KMS-11 (cell line): ENCODE data around the gene CD69.

Experiments used
- H2AFZ ChIP-seq: fragments of 200-600 bp; sonication (generic); 2 replicates; pipeline ENCODE4 v1.6.1; 2016; ENCODE audit warnings: antibody characterized with exemption, mixed run types, low read depth
- H3K27ac ChIP-seq: fragments of 200-600 bp; sonication (generic); 2 replicates; pipeline ENCODE4 v1.6.1; 2016; ENCODE audit warnings: mild to moderate bottlenecking, mixed run types
- H3K27me3 ChIP-seq: fragments of 200-600 bp; sonication (generic); 2 replicates; pipeline ENCODE4 v1.6.1; 2017; ENCODE audit warnings: mild to moderate bottlenecking, low read depth, mixed run types, moderate library complexity; ENCODE audit not compliant: insufficient read depth
- H3K36me3 ChIP-seq: fragments of 200-600 bp; sonication (generic); 2 replicates; pipeline ENCODE4 v1.6.1; 2017; ENCODE audit warnings: mild to moderate bottlenecking, mixed run types; ENCODE audit not compliant: insufficient read depth
- H3K4me1 ChIP-seq: fragments of 200-600 bp; sonication (generic); 2 replicates; pipeline ENCODE4 v1.6.1; 2016; ENCODE audit warnings: mild to moderate bottlenecking, low read depth, mixed run types; ENCODE audit not compliant: poor library complexity, severe bottlenecking
- H3K4me2 ChIP-seq: fragments of 200-600 bp; sonication (generic); 2 replicates; pipeline ENCODE4 v1.7.0; 2016; ENCODE audit warnings: mild to moderate bottlenecking, mixed run types
- H3K4me3 ChIP-seq: fragments of 200-600 bp; sonication (generic); IDR thresholded peaks from 2 replicates; pipeline ENCODE4 v1.6.1; 2017; ENCODE audit warnings: low read depth, low read length, mixed read lengths; ENCODE audit not compliant: insufficient read depth
- H3K79me2 ChIP-seq: fragments of 200-600 bp; sonication (generic); 2 replicates; pipeline ENCODE4 v1.6.1; 2016; ENCODE audit warnings: low read depth, mixed run types; ENCODE audit not compliant: insufficient read depth
- H3K9ac ChIP-seq: fragments of 200-600 bp; sonication (generic); 2 replicates; pipeline ENCODE4 v1.6.1; 2016; ENCODE audit warnings: mild to moderate bottlenecking, mixed run types
- H4K20me1 ChIP-seq: fragments of 200-600 bp; sonication (generic); 2 replicates; pipeline ENCODE4 v1.6.1; 2016; ENCODE audit warnings: mild to moderate bottlenecking, mixed run types; ENCODE audit not compliant: insufficient read depth
- CTCF ChIP-seq: fragments of 200-600 bp; sonication (generic); conservative IDR thresholded peaks from 2 replicates; pipeline ENCODE4 v1.6.1; 2017; ENCODE audit warnings: low read depth, mild to moderate bottlenecking, antibody characterized with exemption, low read length, moderate library complexity, mixed read lengths

The CD69 gene

GRCh38 chr12:9730011-9730410, 30.7 kb downstream of the CD69 start:
- H3K4me3 ChIP-seq = no peak overlapping the region
- no peak overlapping the region for H3K9ac ChIP-seq
- TF ChIP-seq CTCF = no peak
- H3K27me3 ChIP-seq = no peaks in the 10 kb centered on the region
- H3K79me2 ChIP-seq = no peaks in the 10 kb centered on the region
- H4K20me1 ChIP-seq = no peaks in the 10 kb centered on the region
- no peaks in the 10 kb centered on the region for H3K36me3 ChIP-seq
- H2AFZ ChIP-seq = no peak overlapping the region
- H3K4me1 ChIP-seq = peaks cover 30% of the 10 kb centered on the region
- no peak overlapping the region for H3K4me2 ChIP-seq
- H3K27ac ChIP-seq = no peak overlapping the region

- Histone ChIP-seq H3K9ac (no peak overlapping the region), H3K4me2 (no peak overlapping the region), H3K4me1 (peaks cover 39% of the 10 kb centered on the region), H3K79me2 (no peaks in the 10 kb centered on the region), H3K36me3 (no peaks in the 10 kb centered on the region), H2AFZ (no peak overlapping the region), H3K27me3 (no peaks in the 10 kb centered on the region), H3K27ac (no peak overlapping the region), H4K20me1 (no peaks in the 10 kb centered on the region), H3K4me3 (no peak overlapping the region)
- no peak for TF ChIP-seq CTCF
Measured at GRCh38 chr12:9729082-9729481, 31.6 kb downstream of the CD69 start.

- no peak overlapping the region for H3K4me2 ChIP-seq
- no peaks in the 10 kb centered on the region for H3K36me3 ChIP-seq
- H4K20me1 ChIP-seq = no peaks in the 10 kb centered on the region
- no peak for TF ChIP-seq CTCF
- H3K4me3 ChIP-seq = no peak overlapping the region
- H3K27ac ChIP-seq = no peak overlapping the region
- no peaks in the 10 kb centered on the region for H3K79me2 ChIP-seq
- no peak overlapping the region for H2AFZ ChIP-seq
- peaks cover 46% of the 10 kb centered on the region for H3K4me1 ChIP-seq
- no peak overlapping the region for H3K9ac ChIP-seq
- no peaks in the 10 kb centered on the region for H3K27me3 ChIP-seq
Measured at GRCh38 chr12:9727813-9728212, 32.9 kb downstream of the CD69 start.

GRCh38 chr12:9725213-9725870, 35.4 kb downstream of the CD69 start:
- no peak for TF ChIP-seq CTCF
- Histone ChIP-seq H4K20me1 (no peaks in the 10 kb centered on the region), H3K4me1 (peaks cover 49% of the 10 kb centered on the region), H3K9ac (no peak overlapping the region), H3K79me2 (no peaks in the 10 kb centered on the region), H3K4me3 (no peak overlapping the region), H3K4me2 (no peak overlapping the region), H3K27ac (no peak overlapping the region), H3K27me3 (no peaks in the 10 kb centered on the region), H3K36me3 (no peaks in the 10 kb centered on the region), H2AFZ (no peak overlapping the region)
